Testis (tissue), 3 donors: Measurements from ENCODE around the gene CADPS. TPM values are rescaled to one million over a fixed set of nuclear protein-coding genes. Genes with fewer than 3 reads are reported as not detected.

Source experiments
- DNase-seq: peaks from one replicate; pipeline ENCODE4 v3.0.0-alpha.2; 2019
- H3K27ac ChIP-seq, 2 donors: fragments of 200-600 bp; sonication (generic); one replicate each; pipeline ENCODE4 v1.5.1; 2019
- H3K27me3 ChIP-seq: fragments of 200-600 bp; sonication (generic); one replicate; pipeline ENCODE4 v1.5.1; 2019
- H3K36me3 ChIP-seq: fragments of 200-600 bp; sonication (generic); one replicate; pipeline ENCODE4 v1.5.1; 2017; ENCODE audit warnings: low read depth; ENCODE audit errors: missing control alignments
- H3K4me1 ChIP-seq: fragments of 200-600 bp; sonication (generic); one replicate; pipeline ENCODE4 v1.5.1; 2019
- H3K4me3 ChIP-seq, 2 donors: fragments of 200-600 bp; sonication (generic); one replicate each; pipeline ENCODE4 v1.5.1; 2017 to 2019
- H3K9me3 ChIP-seq: fragments of 200-600 bp; sonication (generic); one replicate; pipeline ENCODE4 v1.5.1; 2017
- CTCF ChIP-seq, 3 experiments: fragments of 450-650 bp in 2 of 3; fragments of 200-600 bp in 1 of 3; sonication (generic) in 1 of 3; IDR thresholded peaks; one replicate each; pipeline ENCODE4 v1.5.1; 2016 to 2019; ENCODE audit warnings: antibody characterized with exemption in 3 of 3, mild to moderate bottlenecking in 2 of 3, moderate library complexity in 1 of 3
- POLR2A ChIP-seq: fragments of 450-650 bp; IDR thresholded peaks from one replicate; pipeline ENCODE4 v1.6.1; 2017; ENCODE audit warnings: antibody characterized with exemption, mild to moderate bottlenecking, moderate library complexity
- WGBS, 2 donors: methylation state at CpG; one replicate each; pipeline ENCODE4 v1.1.5; 2018; 5-methylcytosine and 5-hydroxymethylcytosine counted together
- intact Hi-C: fragments of 100-400 bp; cut with DNase I; formaldehyde crosslinking; loops from one replicate; pipeline ENCODE4 v1.15.1; 2023; ENCODE audit warnings: low total_unique reads
- polyA plus RNA-seq: library from polyadenylated mRNA; stranded (reverse); fragments of 350-450 nt; fragmentation: Illumina TruSeq; extraction: RNeasy Lipid Tissue Mini Kit (QIAGEN cat#74804); gene quantifications from one replicate; pipeline ENCODE4 v1.2.3, GENCODE V29; 2014; ENCODE audit warnings: low read depth, low replicate concordance; ENCODE audit not compliant: insufficient read depth
- small RNA-seq, 2 donors: library from RNA; depleted of rRNA; stranded (forward); fragments of <200 nt; gene quantifications; one replicate each; pipeline ENCODE3, GENCODE V24; 2016
- total RNA-seq, 2 donors: library from RNA; depleted of rRNA; stranded (reverse); fragments of >200 nt; gene quantifications; one replicate each; pipeline ENCODE4 v1.2.3, GENCODE V29; 2016

Gene CADPS
- total and polyA plus RNA-seq, 3 donors from 2014 or later = 8.6 to 56.4 (median 21.6) TPM

- intact Hi-C loops = no loop called here
Observed at GRCh38 chr3:62355703-62356102, 519.5 kb downstream of the CADPS start.

More at GRCh38 chr3:62355703-62356102, 519.5 kb downstream of the CADPS start:
- no peak overlapping the region for H3K27ac ChIP-seq
- no peaks in the 10 kb centered on the region for H3K9me3 ChIP-seq
- TF ChIP-seq POLR2A (no peak), CTCF (IDR thresholded peaks at IDR 0.05) (no peak)
- DNase-seq = no peak
- H3K36me3 ChIP-seq = no peaks in the 10 kb centered on the region
- no peaks in the 10 kb centered on the region for H3K4me1 ChIP-seq
- 71 to 78% methylated on average over 3 of the region's 3 CpGs for WGBS, 2 donors
- no peak overlapping the region for H3K4me3 ChIP-seq
- H3K27me3 ChIP-seq = no peaks in the 10 kb centered on the region

Small RNA genes lying within 50 kb of the gene (small RNA-seq; reads per million reads assigned to genes)
- 0 reads per million in 2 donors for gene RN7SL863P
- gene RNU6-139P = 0 reads per million in 2 donors
